ENCODE measurements around the gene IL22RA1.

DNA sequence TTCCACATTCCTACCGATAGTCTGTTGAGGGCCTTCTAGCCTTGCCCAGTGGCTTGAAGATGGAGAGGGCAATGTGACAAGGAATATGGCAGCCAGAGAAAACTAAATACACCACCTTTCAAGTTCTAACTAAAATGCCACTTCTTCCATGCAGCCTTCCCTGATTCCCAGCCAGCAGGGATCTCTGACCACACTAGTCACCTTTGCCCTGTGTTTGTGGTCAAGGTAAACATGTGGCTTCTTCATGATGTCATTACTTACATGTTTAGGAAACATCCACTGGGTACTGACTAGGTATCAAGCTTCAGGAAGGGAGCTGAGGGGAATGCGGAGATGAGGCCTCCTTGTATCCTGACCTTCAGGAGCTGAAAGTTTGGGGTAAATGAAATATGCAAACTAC is 22.6 kb upstream of the IL22RA1 start:
- TF ChIP-seq TAF1 (IDR thresholded peaks at IDR 0.05; ENCODE audit: control insufficient read depth, extremely low read depth, insufficient read depth, low read length, severe bottlenecking) (no peak), MAFK (IDR thresholded peaks at IDR 0.05; ENCODE audit: low read length) (no peak), ZFP36 (IDR thresholded peaks at IDR 0.05; ENCODE audit: low read depth, low read length, partially characterized antibody) (peak; percentile 88), CEBPB (tag; IDR thresholded peaks at IDR 0.05) (no peak), POLR2G (IDR thresholded peaks at IDR 0.05; ENCODE audit: low read depth, low read length) (no peak), SMC3 (conservative IDR thresholded peaks at IDR 0.05; ENCODE audit: insufficient read depth, low read depth, low read length) (no peak)
- TF ChIP-seq, protein P1, sequence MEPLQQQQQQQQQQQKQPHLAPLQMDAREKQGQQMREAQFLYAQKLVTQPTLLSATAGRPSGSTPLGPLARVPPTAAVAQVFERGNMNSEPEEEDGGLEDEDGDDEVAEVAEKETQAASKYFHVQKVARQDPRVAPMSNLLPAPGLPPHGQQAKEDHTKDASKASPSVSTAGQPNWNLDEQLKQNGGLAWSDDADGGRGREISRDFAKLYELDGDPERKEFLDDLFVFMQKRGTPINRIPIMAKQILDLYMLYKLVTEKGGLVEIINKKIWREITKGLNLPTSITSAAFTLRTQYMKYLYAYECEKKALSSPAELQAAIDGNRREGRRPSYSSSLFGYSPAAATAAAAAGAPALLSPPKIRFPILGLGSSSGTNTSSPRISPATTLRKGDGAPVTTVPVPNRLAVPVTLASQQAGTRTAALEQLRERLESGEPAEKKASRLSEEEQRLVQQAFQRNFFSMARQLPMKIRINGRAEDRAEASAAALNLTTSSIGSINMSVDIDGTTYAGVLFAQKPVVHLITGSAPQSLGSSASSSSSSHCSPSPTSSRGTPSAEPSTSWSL (CRISPR knock-in tag; IDR thresholded peaks at IDR 0.05; ENCODE audit: borderline replicate concordance) = no peak

All from K562 (cell line).